GM12801 (cell line): Measurements from ENCODE around the gene ZNF438.

Experiments
- CTCF ChIP-seq: IDR thresholded peaks from one replicate; pipeline ENCODE4 v1.5.1; 2011; ENCODE audit warnings: control low read depth; ENCODE audit not compliant: insufficient read length; ENCODE audit errors: extremely low read depth

ZNF438 gene

GRCh38 chr10:30803058-30803457 lies 228.6 kb downstream of the ZNF438 start:
- no peak for TF ChIP-seq CTCF

- TF ChIP-seq CTCF = no peak
Measured at GRCh38 chr10:30800368-30800767, 231.3 kb downstream of the ZNF438 start.

GRCh38 chr10:30798646-30799185 lies 232.9 kb downstream of the ZNF438 start:
- no peak for TF ChIP-seq CTCF
